ENCODE data around the gene NEURL1. TPM values are rescaled to one million over a fixed set of nuclear protein-coding genes. Genes with fewer than 3 reads are reported as not detected.

The NEURL1 gene
- total RNA-seq, 2 donors from 2014 or later, result 0.12 TPM; not detected in 1

GRCh38 chr10:103564116-103564501, 70.6 kb downstream of the NEURL1 start:
- H3K27ac ChIP-seq, result no peak overlapping the region
- H3K27me3 ChIP-seq, result no peaks in the 10 kb centered on the region
- no peak for TF ChIP-seq CTCF (IDR thresholded peaks at IDR 0.05)
- no peak overlapping the region for H3K4me3 ChIP-seq
- no peaks in the 10 kb centered on the region for H3K4me1 ChIP-seq
- no peaks in the 10 kb centered on the region for H3K9me3 ChIP-seq
- DNase-seq (ENCODE audit: low spot score), result no peak
- H3K36me3 ChIP-seq, result no peaks in the 10 kb centered on the region

- no peaks in the 10 kb centered on the region for H3K27me3 ChIP-seq
- H3K4me3 ChIP-seq, result no peak overlapping the region
- H3K36me3 ChIP-seq, result no peaks in the 10 kb centered on the region
- no peaks in the 10 kb centered on the region for H3K4me1 ChIP-seq
- no peak for DNase-seq (ENCODE audit: low spot score)
- H3K9me3 ChIP-seq, result no peaks in the 10 kb centered on the region
- TF ChIP-seq CTCF (IDR thresholded peaks at IDR 0.05), result peak; percentile 23 to 60
- H3K27ac ChIP-seq, result no peak overlapping the region
These were observed 71.4 kb downstream of the NEURL1 start for GRCh38 chr10:103564776-103565520.

- no peaks in the 10 kb centered on the region for H3K27me3 ChIP-seq
- H3K27ac ChIP-seq, result no peak overlapping the region
- no peak for DNase-seq (ENCODE audit: low spot score)
- H3K4me1 ChIP-seq, result no peaks in the 10 kb centered on the region
- TF ChIP-seq CTCF (IDR thresholded peaks at IDR 0.05), result no peak
- no peak overlapping the region for H3K4me3 ChIP-seq
- no peaks in the 10 kb centered on the region for H3K9me3 ChIP-seq
- no peaks in the 10 kb centered on the region for H3K36me3 ChIP-seq
These were observed 73.0 kb downstream of the NEURL1 start for GRCh38 chr10:103566536-103566935.

- Histone ChIP-seq H3K4me1 (no peaks in the 10 kb centered on the region), H3K4me3 (no peak overlapping the region), H3K27me3 (no peaks in the 10 kb centered on the region), H3K9me3 (no peaks in the 10 kb centered on the region), H3K27ac (no peak overlapping the region), H3K36me3 (no peaks in the 10 kb centered on the region)
- no peak for DNase-seq (ENCODE audit: low spot score)
- TF ChIP-seq CTCF (IDR thresholded peaks at IDR 0.05), result no peak
These were observed 75.0 kb downstream of the NEURL1 start for GRCh38 chr10:103568505-103568904.

- no peaks in the 10 kb centered on the region for H3K9me3 ChIP-seq
- TF ChIP-seq CTCF (IDR thresholded peaks at IDR 0.05), result no peak
- no peak for DNase-seq (ENCODE audit: low spot score)
These were observed 76.4 kb downstream of the NEURL1 start for GRCh38 chr10:103569896-103570295.

More at GRCh38 chr10:103569896-103570295, 76.4 kb downstream of the NEURL1 start:
- Histone ChIP-seq H3K27me3 (no peaks in the 10 kb centered on the region), H3K36me3 (no peaks in the 10 kb centered on the region), H3K4me3 (no peak overlapping the region), H3K27ac (no peak overlapping the region), H3K4me1 (no peaks in the 10 kb centered on the region)

Data from right atrium auricular region (tissue), 2 donors.